GM12878 (cell line): ENCODE measurements around the gene COL23A1. TPM values are rescaled to one million over a fixed set of nuclear protein-coding genes. Genes with fewer than 3 reads are reported as not detected.

Source experiments
- ATAC-seq: fragments of 200-7000 bp; cut with Tn5 transposase; 3 replicates; pipeline ENCODE4 v1.9.1; 2020; ENCODE audit warnings: mild to moderate bottlenecking, moderate library complexity
- BruUV-seq: library from RNA; stranded (reverse); fragments of 400-500 nt; replicated peaks from 2 replicates; lab custom pipeline; 2021; lab: Mats Ljungman, UMichigan
- CTCF ChIA-PET: fragments of 300-600 bp; sonication (Branson Sonifier 250); formaldehyde crosslinking; extraction: SDS; loops from one replicate; lab custom pipeline; 2021; ENCODE audit warnings: inconsistent platforms; lab: Yijun Ruan, JAX
- POLR2A ChIA-PET: fragments of 350-600 bp; formaldehyde crosslinking; extraction: SDS; loops from one replicate; lab custom pipeline; 2021; ENCODE audit warnings: inconsistent platforms; lab: Charles Lee
- RAD21 ChIA-PET: fragments of 300-600 bp; sonication (Branson Sonifier 250); formaldehyde crosslinking; loops from one replicate; lab custom pipeline; 2023; ENCODE audit warnings: antibody characterized with exemption; ENCODE audit not compliant: unreplicated experiment; lab: Charles Lee
- SMC1A ChIA-PET: fragments of 300-600 bp; sonication (Branson Sonifier 250); formaldehyde crosslinking; loops from one replicate; lab custom pipeline; 2023; ENCODE audit not compliant: unreplicated experiment, uncharacterized antibody; lab: Charles Lee
- DNase-seq: peaks from one replicate; pipeline ENCODE4 v3.0.0-alpha.2; 2011; ENCODE audit warnings: low read depth, low spot score
- FAIRE-seq: peaks from 3 replicates; lab custom pipeline; 2011; peaks lifted over from hg19 to GRCh38; lab: Jason Lieb, UNC
- H2AFZ ChIP-seq: 2 replicates; pipeline ENCODE4 v1.6.0; 2011; ENCODE audit warnings: low read depth, low read length, control low read depth; ENCODE audit not compliant: control insufficient read depth
- H3K27ac ChIP-seq: 2 replicates; pipeline ENCODE4 v1.5.1; 2011; ENCODE audit warnings: control low read depth; ENCODE audit not compliant: control insufficient read depth, insufficient read depth
- H3K27me3 ChIP-seq, 2 experiments: replicated peaks in 1 of 2; 2 replicates each; pipeline versions ENCODE4 v1.6.0 to v1.6.1; 2011; ENCODE audit warnings: low read length in 1 of 2; ENCODE audit not compliant: control insufficient read depth in 2 of 2, insufficient read depth in 2 of 2
- H3K36me3 ChIP-seq, 2 experiments: 2 replicates each; pipeline ENCODE4 v1.5.1; 2011; ENCODE audit warnings: low read length in 1 of 2; ENCODE audit not compliant: control insufficient read depth in 2 of 2, insufficient read depth in 2 of 2
- H3K4me1 ChIP-seq: 2 replicates; pipeline ENCODE4 v1.6.1; 2011; ENCODE audit warnings: mild to moderate bottlenecking, low read length, moderate library complexity, mixed read lengths; ENCODE audit not compliant: control insufficient read depth, insufficient read depth
- H3K4me2 ChIP-seq: 2 replicates; pipeline ENCODE4 v1.6.0; 2011; ENCODE audit warnings: control low read depth; ENCODE audit not compliant: control insufficient read depth, insufficient read depth
- H3K4me3 ChIP-seq: fragments of 200-600 bp; sonication (generic); 2 replicates; pipeline ENCODE4 v1.5.1; 2016
- H3K79me2 ChIP-seq: 2 replicates; pipeline ENCODE4 v1.6.0; 2011; ENCODE audit warnings: low read length; ENCODE audit not compliant: control insufficient read depth, insufficient read depth
- H3K9ac ChIP-seq: 2 replicates; pipeline ENCODE4 v1.8.0; 2011; ENCODE audit warnings: low read length, control low read depth, mixed read lengths; ENCODE audit not compliant: control insufficient read depth, insufficient read depth
- H3K9me3 ChIP-seq: replicated peaks from 3 replicates; pipeline ENCODE4 v1.5.1; 2011; ENCODE audit warnings: mild to moderate bottlenecking, low read length; ENCODE audit not compliant: control insufficient read depth, insufficient read depth
- H4K20me1 ChIP-seq: 2 replicates; pipeline ENCODE4 v1.6.0; 2011; ENCODE audit not compliant: control insufficient read depth, insufficient read depth
- BHLHE40 ChIP-seq, 2 experiments: fragments of 450-650 bp in 1 of 2; IDR thresholded peaks; 2 replicates each; pipeline ENCODE4 v1.6.1; 2011 to 2017; ENCODE audit warnings: low read depth in 2 of 2, borderline replicate concordance in 1 of 2, improper control_type of control experiment in 1 of 2, low read length in 1 of 2, mild to moderate bottlenecking in 1 of 2
- BRCA1 ChIP-seq: IDR thresholded peaks from 2 replicates; pipeline ENCODE4 v1.6.1; 2011; ENCODE audit warnings: low read depth, low read length, improper control_type of control experiment
- CTCF ChIP-seq, 3 experiments: IDR thresholded peaks in 2 of 3; conservative IDR thresholded peaks in 1 of 3; 2 replicates each; pipeline ENCODE4 v1.5.1; 2011; ENCODE audit warnings: low read depth in 3 of 3, low read length in 3 of 3, mild to moderate bottlenecking in 3 of 3, control low read depth in 2 of 3, moderate library complexity in 2 of 3, inconsistent platforms in 1 of 3, mixed read lengths in 1 of 3; ENCODE audit not compliant: control insufficient read depth in 2 of 3, insufficient read depth in 1 of 3; ENCODE audit errors: extremely low read depth in 1 of 3
- GABPA ChIP-seq: IDR thresholded peaks from 2 replicates; pipeline ENCODE4 v1.6.1; 2014; ENCODE audit warnings: antibody characterized with exemption, low read depth, mild to moderate bottlenecking, inconsistent platforms
- IRF4 ChIP-seq: IDR thresholded peaks from 2 replicates; pipeline ENCODE4 v1.6.1; 2011; ENCODE audit warnings: low read depth, low read length
- KLF5 ChIP-seq: fragments of 450-650 bp; IDR thresholded peaks from 2 replicates; pipeline ENCODE4 v1.6.1; 2014; ENCODE audit warnings: mild to moderate bottlenecking; ENCODE audit not compliant: partially characterized antibody
- SREBF1 ChIP-seq: IDR thresholded peaks from 2 replicates; pipeline ENCODE4 v1.6.1; 2012; ENCODE audit warnings: mild to moderate bottlenecking, low read length
- STAT1 ChIP-seq: fragments of 450-650 bp; conservative IDR thresholded peaks from 2 replicates; pipeline ENCODE4 v1.6.1; 2014; ENCODE audit warnings: antibody characterized with exemption, mild to moderate bottlenecking
- STAT3 ChIP-seq: IDR thresholded peaks from 2 replicates; pipeline ENCODE4 v1.6.1; 2011; ENCODE audit warnings: low read depth, low read length, improper control_type of control experiment
- ZSCAN29 ChIP-seq: fragments of 450-650 bp; IDR thresholded peaks from 2 replicates; pipeline ENCODE4 v1.6.1; 2017; ENCODE audit warnings: mild to moderate bottlenecking, moderate library complexity
- WGBS: methylation state at CpG from one replicate; pipeline ENCODE4 v1.1.6; 2016; ENCODE audit warnings: low lambda C conversion rate; ENCODE audit not compliant: insufficient replicate concordance, insufficient coverage; ENCODE audit errors: missing lambda C conversion rate; 5-methylcytosine and 5-hydroxymethylcytosine counted together
- in situ Hi-C: fragments of 300-500 bp; cut with MboI; formaldehyde crosslinking; loops from 9 replicates; pipeline ENCODE4 v1.14.3; 2018; ENCODE audit warnings: mixed read lengths
- intact Hi-C: fragments of 100-400 bp; cut with micrococcal nuclease; formaldehyde crosslinking; loops from one replicate; pipeline ENCODE4 v1.14.2; 2022; ENCODE audit not compliant: unreplicated experiment
- polyA plus RNA-seq, 11 experiments: library from polyadenylated mRNA; depleted of rRNA in 4 of 11; unstranded in 6 of 11; stranded (reverse) in 5 of 11; fragments of >200 nt; fragmentation: Nextera tagmentation in 4 of 11; fragmentation: Illumina TruSeq in 1 of 11; extraction: Ambion mirVana in 4 of 11; extraction: Trizol in 1 of 11; gene quantifications; 1 replicate in 1 of 11; 2 replicates in 10 of 11; pipeline versions ENCODE4 v1.2.1 to v1.2.3, GENCODE V29; 2011 to 2016; ENCODE audit warnings: inconsistent platforms in 2 of 11, missing spikeins in 2 of 11, low read depth in 1 of 11
- total RNA-seq, 4 experiments: library from RNA; depleted of rRNA in 3 of 4; stranded (reverse); fragments of >200 nt in 3 of 4; fragmentation: Illumina TruSeq in 1 of 4; extraction: Trizol in 1 of 4; gene quantifications; 2 replicates each; pipeline versions ENCODE4 v1.2.1 to v1.2.3, GENCODE V29; 2013 to 2021
- TF ChIP-seq, protein P1 (sequence below): fragments of 450-650 bp; IDR thresholded peaks from 2 replicates; pipeline ENCODE4 v1.6.1; 2018; ENCODE audit warnings: mild to moderate bottlenecking, low read depth, moderate library complexity; ENCODE audit not compliant: partially characterized antibody

COL23A1 gene
- total and polyA plus RNA-seq, 10 of the 15 experiments (the other 5 are each of a cell fraction or from before 2014, with no cell fraction given) = 0.03 to 0.83 (median 0.09) TPM; not detected in 5

DNA sequence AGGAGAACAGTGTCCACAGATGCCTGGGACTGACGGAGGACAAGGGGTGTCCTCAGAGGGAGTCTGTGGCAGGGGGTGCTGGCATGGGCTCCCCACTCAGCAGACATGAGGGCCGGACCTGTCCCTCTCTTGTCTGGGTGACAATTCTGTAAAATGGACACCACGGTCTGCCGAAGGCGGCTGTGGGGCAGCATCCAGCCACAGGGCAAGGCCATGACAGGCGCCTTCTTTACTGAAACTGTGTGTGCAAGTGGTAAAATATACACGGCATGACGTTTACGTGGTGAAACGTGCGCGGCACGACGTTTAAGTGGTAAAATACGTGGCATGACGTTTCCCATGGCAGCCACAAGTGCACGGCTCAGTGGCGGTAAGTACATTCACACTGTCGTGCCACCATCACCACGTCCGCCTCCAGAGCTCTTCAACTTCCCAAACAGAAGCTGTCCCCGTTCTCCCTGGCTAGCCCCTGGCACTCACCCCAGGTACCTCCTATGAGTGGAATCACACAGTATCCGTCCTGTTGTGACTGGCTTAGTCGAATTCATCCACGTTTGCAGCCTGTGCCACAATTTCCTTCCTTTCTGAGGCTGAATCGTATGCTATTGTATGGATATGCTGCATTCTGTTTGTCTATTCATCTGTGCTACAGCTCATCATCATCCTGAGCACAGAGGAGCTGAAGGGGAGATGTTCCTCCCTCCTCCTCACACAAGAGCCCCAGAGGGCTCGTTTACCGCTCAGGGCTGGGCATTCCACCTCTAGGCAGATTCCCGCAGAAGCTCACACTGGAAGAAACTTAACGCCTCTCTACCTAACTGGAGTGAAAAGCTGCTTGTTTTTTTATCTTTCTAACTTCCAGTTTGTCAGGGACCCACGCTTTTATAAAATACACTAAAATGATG, 52.5 kb downstream of the COL23A1 start:
- no peaks in the 10 kb centered on the region for H3K4me1 ChIP-seq
- SMC1A ChIA-PET = no interaction called here
- WGBS = 67% methylated on average over 30 of the region's 31 CpGs
- H3K36me3 ChIP-seq = no peaks in the 10 kb centered on the region
- no peaks in the 10 kb centered on the region for H4K20me1 ChIP-seq
- in situ Hi-C loops = no loop called here
- RAD21 ChIA-PET = no interaction called here
- DNase-seq (no peak), ATAC-seq (no peak), FAIRE-seq (no peak)
- no peak overlapping the region for H3K27ac ChIP-seq
- no TSS peak for BruUV-seq
- CTCF ChIA-PET = no interaction called here
- no peaks in the 10 kb centered on the region for H3K9me3 ChIP-seq
- H3K79me2 ChIP-seq = no peaks in the 10 kb centered on the region
- no peak overlapping the region for H3K4me2 ChIP-seq
- H3K27me3 ChIP-seq = no peaks in the 10 kb centered on the region
- H2AFZ ChIP-seq = no peak overlapping the region
- no peak overlapping the region for H3K9ac ChIP-seq
- intact Hi-C loops = no loop called here
- H3K4me3 ChIP-seq = no peak overlapping the region
- POLR2A ChIA-PET = no interaction called here
- TF ChIP-seq STAT1 (no peak), CTCF (IDR thresholded peaks at IDR 0.05 in 2 of 3, conservative IDR thresholded peaks at IDR 0.05 in 1 of 3; ENCODE audit: control insufficient read depth in 2 of 3, extremely low read depth in 1 of 3, insufficient read depth in 1 of 3, low read depth in 3 of 3, low read length in 3 of 3) (no peak), IRF4 (no peak), SREBF1 (no peak), BRCA1 (no peak), BHLHE40 (IDR thresholded peaks at IDR 0.05; ENCODE audit: borderline replicate concordance in 1 of 2, low read depth in 2 of 2, low read length in 1 of 2) (no peak), STAT3 (no peak), ZSCAN29 (no peak), KLF5 (no peak), GABPA (no peak)
- TF ChIP-seq, protein P1, sequence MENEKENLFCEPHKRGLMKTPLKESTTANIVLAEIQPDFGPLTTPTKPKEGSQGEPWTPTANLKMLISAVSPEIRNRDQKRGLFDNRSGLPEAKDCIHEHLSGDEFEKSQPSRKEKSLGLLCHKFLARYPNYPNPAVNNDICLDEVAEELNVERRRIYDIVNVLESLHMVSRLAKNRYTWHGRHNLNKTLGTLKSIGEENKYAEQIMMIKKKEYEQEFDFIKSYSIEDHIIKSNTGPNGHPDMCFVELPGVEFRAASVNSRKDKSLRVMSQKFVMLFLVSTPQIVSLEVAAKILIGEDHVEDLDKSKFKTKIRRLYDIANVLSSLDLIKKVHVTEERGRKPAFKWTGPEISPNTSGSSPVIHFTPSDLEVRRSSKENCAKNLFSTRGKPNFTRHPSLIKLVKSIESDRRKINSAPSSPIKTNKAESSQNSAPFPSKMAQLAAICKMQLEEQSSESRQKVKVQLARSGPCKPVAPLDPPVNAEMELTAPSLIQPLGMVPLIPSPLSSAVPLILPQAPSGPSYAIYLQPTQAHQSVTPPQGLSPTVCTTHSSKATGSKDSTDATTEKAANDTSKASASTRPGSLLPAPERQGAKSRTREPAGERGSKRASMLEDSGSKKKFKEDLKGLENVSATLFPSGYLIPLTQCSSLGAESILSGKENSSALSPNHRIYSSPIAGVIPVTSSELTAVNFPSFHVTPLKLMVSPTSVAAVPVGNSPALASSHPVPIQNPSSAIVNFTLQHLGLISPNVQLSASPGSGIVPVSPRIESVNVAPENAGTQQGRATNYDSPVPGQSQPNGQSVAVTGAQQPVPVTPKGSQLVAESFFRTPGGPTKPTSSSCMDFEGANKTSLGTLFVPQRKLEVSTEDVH = no peak
